Measurements from ENCODE around the gene ZNF432. TPM values are rescaled to one million over a fixed set of nuclear protein-coding genes. Genes with fewer than 3 reads are reported as not detected.
"Not testable (repeated sequence)": the region's sequence is repeated elsewhere in the genome, so short reads cannot be mapped to it uniquely, and the experiment has no call there.

ZNF432 gene
- total RNA-seq (25.0 and 28.7 TPM in 2 replicates), polyA plus RNA-seq (5.1 and 9.6 TPM in 2 replicates), polyA minus RNA-seq (10.3 TPM in 2 replicates)
- 16.0 TPM for total RNA-seq (2013)

- Histone ChIP-seq H3K27me3 (replicated peaks in 1 of 4; ENCODE audit: control extremely low read depth in 1 of 4, control insufficient read depth in 3 of 4, insufficient read depth in 4 of 4, low read length in 3 of 4) (no peaks in the 10 kb centered on the region), H3K4me2 (replicated peaks; ENCODE audit: low read depth, low read length, poor library complexity, severe bottlenecking) (peak within 1 kb of the TSS; percentile 77), H3K9ac (ENCODE audit: low read length) (peak within 1 kb of the TSS; percentile 95), H3K9me3 (ENCODE audit: control extremely low read depth in 1 of 3, control insufficient read depth in 2 of 3, insufficient read depth in 1 of 3, low read length in 2 of 3) (peaks cover 6 to 19% (median 14%) of the 10 kb centered on the region in 3 donors), H3K36me3 (replicated peaks in 1 of 2; ENCODE audit: control extremely low read depth in 1 of 2, control insufficient read depth in 1 of 2, extremely low read depth in 1 of 2, insufficient read depth in 2 of 2, low read length in 1 of 2) (peaks cover 11 to 12% of the 10 kb centered on the region in 2 experiments), H3K4me1 (ENCODE audit: control insufficient read depth in 2 of 2, insufficient read depth in 2 of 2, low read length in 2 of 2) (peaks cover 9 to 10% of the 10 kb centered on the region in 2 donors), H3K79me2 (ENCODE audit: control insufficient read depth, insufficient read depth, low read length) (peaks cover 28% of the 10 kb centered on the region), H3K4me3 (ENCODE audit: control extremely low read depth in 1 of 5, extremely low read depth in 1 of 5, insufficient read depth in 1 of 5, low read depth in 2 of 5, low read length in 4 of 5) (peak within 1 kb of the TSS; percentile 70 to 99 (median 93)), H2AFZ (ENCODE audit: insufficient read depth, low read depth, low read length, poor library complexity, severe bottlenecking) (peak within 1 kb of the TSS; percentile 92), H4K20me1 (ENCODE audit: control insufficient read depth, insufficient read depth, low read length, poor library complexity, severe bottlenecking) (no peaks in the 10 kb centered on the region), H3K27ac (ENCODE audit: low read length in 2 of 2) (peak within 1 kb of the TSS; percentile 92 to 99)
- POLR2A ChIA-PET, result interaction anchor here (0.6 to 2.1 kb wide), 5 partner anchors 21 to 141 kb away, joined by 6 to 19 read pairs (median 7); partner anchors contain the start of genes PPP2R1A, ZNF614 and ZNF615
- CTCF ChIA-PET, result interaction anchor here (1.2 kb wide), 1 partner anchor 11 kb away, joined by 3 read pairs; no protein-coding TSS in a partner anchor
- H3K27me3 Mint-ChIP-seq, result no peaks in the 10 kb centered on the region
- DNase-seq (peak; percentile 93), ATAC-seq (ENCODE audit: low read depth) (peak; percentile 87)
- intact Hi-C loops (cut with micrococcal nuclease), result loop anchor here (1.0 to 10.0 kb wide), 9 partner anchors 21 to 1472 kb away; partner anchors contain the start of genes ZNF350, ZNF480, ZNF613 and ZNF614
- H3K4me1 Mint-ChIP-seq, result peaks cover 22% of the 10 kb centered on the region
- peak within 1 kb of the TSS; percentile 100 for H3K27ac Mint-ChIP-seq
- H3K4me3 Mint-ChIP-seq, result peak within 1 kb of the TSS; percentile 98
- 0% methylated on average over 56 of the region's 60 CpGs for WGBS (ENCODE audit: insufficient coverage)
- TF ChIP-seq EZH2 (IDR thresholded peaks at IDR 0.05; ENCODE audit: borderline replicate concordance, insufficient read depth, low read depth, low read length, poor library complexity, severe bottlenecking), result no peak
- no peak for TF ChIP-seq CTCF (IDR thresholded peaks at IDR 0.05)
- H3K9me3 Mint-ChIP-seq (ENCODE audit: insufficient read depth), result peaks cover 3% of the 10 kb centered on the region
Observed at GRCh38 chr19:52048555-52049501, at the start of gene ZNF432. ZNF432 (minus strand) TSS chr19:52048838; CDS start chr19:52046868, 1,970 bp downstream.

DNA sequence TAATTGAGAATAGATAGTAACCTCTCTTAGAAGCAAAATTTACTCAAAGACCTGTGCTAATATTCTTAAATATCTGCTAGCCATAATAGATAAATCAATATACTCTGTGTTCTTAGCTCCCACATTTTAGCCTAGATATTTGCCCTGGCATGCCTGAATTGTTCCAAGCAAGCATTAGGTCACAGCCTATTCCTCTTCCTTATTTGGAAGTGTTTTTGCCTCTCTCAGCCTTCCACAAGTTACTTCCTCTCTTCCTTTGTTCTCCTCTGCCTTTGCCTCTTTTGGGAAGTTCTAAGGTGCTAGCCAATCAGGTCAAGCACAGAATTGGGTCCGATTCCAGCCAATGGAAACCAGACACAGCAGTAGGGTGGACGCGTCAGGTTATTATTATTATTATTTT is 47.8 kb upstream of the ZNF432 start:
- POLR2A ChIA-PET, result interaction anchor here (0.5 kb wide), 1 partner anchor 101 kb away, joined by 3 read pairs; no protein-coding TSS in a partner anchor
- DNase-seq; H3K27ac ChIP-seq (ENCODE audit: low read length in 2 of 2); H3K9ac ChIP-seq (ENCODE audit: low read length); H4K20me1 ChIP-seq (ENCODE audit: control insufficient read depth, insufficient read depth, low read length, poor library complexity, severe bottlenecking); H3K27me3 ChIP-seq (replicated peaks in 1 of 4; ENCODE audit: control extremely low read depth in 1 of 4, control insufficient read depth in 3 of 4, insufficient read depth in 4 of 4, low read length in 3 of 4); H3K27ac Mint-ChIP-seq; H3K27me3 Mint-ChIP-seq; ATAC-seq (ENCODE audit: low read depth); H3K9me3 Mint-ChIP-seq (ENCODE audit: insufficient read depth); H3K4me3 ChIP-seq (ENCODE audit: control extremely low read depth in 1 of 5, extremely low read depth in 1 of 5, insufficient read depth in 1 of 5, low read depth in 2 of 5, low read length in 4 of 5); CTCF ChIA-PET: not testable (repeated sequence)
- peaks cover 32% of the 10 kb centered on the region for H3K4me1 Mint-ChIP-seq
- Histone ChIP-seq H3K4me1 (ENCODE audit: control insufficient read depth in 2 of 2, insufficient read depth in 2 of 2, low read length in 2 of 2) (peaks cover 14 to 20% of the 10 kb centered on the region in 2 donors), H2AFZ (ENCODE audit: insufficient read depth, low read depth, low read length, poor library complexity, severe bottlenecking) (peak overlapping the region; percentile 90), H3K4me2 (replicated peaks; ENCODE audit: low read depth, low read length, poor library complexity, severe bottlenecking) (peak overlapping the region; percentile 81), H3K36me3 (replicated peaks in 1 of 2; ENCODE audit: control extremely low read depth in 1 of 2, control insufficient read depth in 1 of 2, extremely low read depth in 1 of 2, insufficient read depth in 2 of 2, low read length in 1 of 2) (peaks cover 0 to 13% of the 10 kb centered on the region in 2 experiments), H3K9me3 (ENCODE audit: control extremely low read depth in 1 of 3, control insufficient read depth in 2 of 3, insufficient read depth in 1 of 3, low read length in 2 of 3) (peaks cover 8 to 54% (median 21%) of the 10 kb centered on the region in 3 donors), H3K79me2 (ENCODE audit: control insufficient read depth, insufficient read depth, low read length) (peaks cover 33% of the 10 kb centered on the region)
- intact Hi-C loops (cut with micrococcal nuclease), result loop anchor here (10.0 kb wide), 1 partner anchor 1098 kb away; the partner anchor contains the start of gene ZNF665
- WGBS (ENCODE audit: insufficient coverage), result no CpG with 5 or more reads among the region's 3 CpGs
- H3K4me3 Mint-ChIP-seq, result peak overlapping the region; percentile 93
